ENCODE data around the gene HPX. TPM values are rescaled to one million over a fixed set of nuclear protein-coding genes. Genes with fewer than 3 reads are reported as not detected.
A peak's percentile ranks its signal among the peaks of the same experiment; 100 is the strongest.

HPX gene
- total RNA-seq, 1 experiment from 2014 or later, result 1.2 TPM

GRCh38 chr11:6391537-6392134, 49.2 kb downstream of the HPX start:
- 0 out of 7 replicates have a peak, but pooled peaks cover 0 to 3% (median 0%) of the 10 kb centered on the region in 3 experiments for H3K36me3 Mint-ChIP-seq (ENCODE audit: insufficient read depth in 1 of 3, low read depth in 3 of 3)

More at GRCh38 chr11:6391537-6392134, 49.2 kb downstream of the HPX start:
- Histone ChIP-seq H4K5ac (ENCODE audit: insufficient read length, low read depth, low read length) (no peak overlapping the region), H3K23ac (ENCODE audit: insufficient read length, low read depth, low read length) (no peak overlapping the region), H4K20me1 (ENCODE audit: control insufficient read depth, insufficient read depth, insufficient read length) (no peaks in the 10 kb centered on the region), H3T11ph (ENCODE audit: low read length) (no peak overlapping the region), H3K27ac (ENCODE audit: insufficient read length, low read depth, low read length) (no peak overlapping the region), H4K91ac (ENCODE audit: insufficient read length, low read depth, low read length) (no peak overlapping the region), H3K79me1 (ENCODE audit: insufficient read depth, low read depth, low read length, poor library complexity, severe bottlenecking) (no peaks in the 10 kb centered on the region), H2BK5ac (ENCODE audit: insufficient read length, low read length) (no peak overlapping the region), H2BK20ac (ENCODE audit: low read depth, low read length, poor library complexity, severe bottlenecking) (no peak overlapping the region), H3K9ac (ENCODE audit: extremely low read depth, insufficient read length, low read length) (no peak overlapping the region), H3K23me2 (ENCODE audit: insufficient read length, low read depth, low read length, poor library complexity, severe bottlenecking) (peaks cover 7% of the 10 kb centered on the region), H3K18ac (ENCODE audit: insufficient read length, low read depth, low read length) (no peak overlapping the region), H3K14ac (ENCODE audit: insufficient read depth, low read length) (no peak overlapping the region), H2BK120ac (ENCODE audit: low read depth, low read length, poor library complexity, severe bottlenecking) (no peak overlapping the region), H2BK15ac (ENCODE audit: low read depth, low read length) (no peak overlapping the region), H2AK5ac (ENCODE audit: insufficient read length, low read length) (no peak overlapping the region), H4K8ac (replicated peaks; ENCODE audit: insufficient read length, low read depth, low read length) (no peak overlapping the region), H3K56ac (ENCODE audit: insufficient read length, low read depth, low read length) (no peak overlapping the region), H3K9me3 (ENCODE audit: control insufficient read depth, low read depth, low read length) (no peaks in the 10 kb centered on the region), H3K27me3 (ENCODE audit: insufficient read depth, low read length) (0 out of 2 replicates have a peak, but pooled peaks cover 2% of the 10 kb centered on the region), H3K4me2 (ENCODE audit: insufficient read depth, insufficient read length, low read length) (no peak overlapping the region), H3K4ac (ENCODE audit: low read depth, low read length) (no peak overlapping the region), H3K79me2 (ENCODE audit: insufficient read depth, low read length) (no peaks in the 10 kb centered on the region), H2BK12ac (ENCODE audit: insufficient read length, low read depth, low read length) (no peak overlapping the region), H3K4me1 (ENCODE audit: insufficient read depth, low read length) (no peaks in the 10 kb centered on the region; the same call in 1 of the 2 replicates), H2AFZ (ENCODE audit: low read length) (no peak overlapping the region)
- WGBS (ENCODE audit: extremely low coverage, insufficient read length, low lambda C conversion rate), result no CpG with 5 or more reads among the region's 18 CpGs
- Mint-ChIP-seq H3K4me1 (peaks cover 21 to 30% of the 10 kb centered on the region in 2 experiments), H3K27ac (no peak overlapping the region), H3K9me3 (no peaks in the 10 kb centered on the region; a peak in 1 of 5 replicates), H3K4me3 (peak overlapping the region; percentile 84 to 93; a peak in 2 of 5 replicates), H3K27me3 (ENCODE audit: low read depth) (peaks cover 8% of the 10 kb centered on the region)
- DNase-seq, result no peak
- no peak for TF ChIP-seq CTCF (conservative IDR thresholded peaks at IDR 0.05)
